ENCODE data around the gene ITGB5. TPM values are rescaled to one million over a fixed set of nuclear protein-coding genes. Genes with fewer than 3 reads are reported as not detected.

Gene ITGB5
- total and polyA plus RNA-seq, 2 donors = 9.6 to 16.9 TPM

DNA sequence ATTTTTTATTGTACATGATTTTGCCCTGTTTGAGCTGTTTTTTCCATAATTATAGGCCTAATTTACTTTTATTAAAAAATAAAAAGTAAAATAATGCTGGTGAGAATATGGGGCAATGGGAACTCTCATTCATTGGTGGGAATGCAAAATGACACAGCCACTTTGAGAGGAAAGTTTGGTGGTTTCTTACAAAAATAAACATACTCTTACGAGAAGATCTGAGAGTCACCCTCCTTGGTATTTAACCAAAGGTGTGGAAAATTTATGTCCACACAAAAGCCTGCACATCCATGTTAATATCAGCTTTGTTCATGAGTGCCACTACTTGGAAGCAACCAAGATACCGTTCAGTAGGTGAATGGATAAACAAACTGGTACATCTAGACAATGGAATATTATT lies 37.6 kb upstream of the ITGB5 start:
- Histone ChIP-seq H3K4me1 (ENCODE audit: control insufficient read depth in 2 of 2, insufficient read depth in 2 of 2, low read length in 2 of 2) (no peaks in the 10 kb centered on the region), H3K27ac (ENCODE audit: low read depth in 1 of 2, low read length in 1 of 2) (no peak overlapping the region), H3K36me3 (ENCODE audit: control insufficient read depth in 2 of 2, insufficient read depth in 2 of 2, low read length in 1 of 2) (no peaks in the 10 kb centered on the region), H3K4me3 (ENCODE audit: low read length in 2 of 2) (no peak overlapping the region), H3K9me3 (ENCODE audit: control insufficient read depth in 2 of 2, insufficient read depth in 1 of 2, low read length in 1 of 2) (no peaks in the 10 kb centered on the region), H3K27me3 (ENCODE audit: control insufficient read depth in 2 of 2, insufficient read depth in 1 of 2, low read length in 1 of 2) (peaks cover 0 to 2% of the 10 kb centered on the region in 2 donors)
- DNase-seq (ENCODE audit: low read depth in 6 of 9, low spot score in 9 of 9) = no peak
- 97% methylated on average over 2 of the region's 2 CpGs for WGBS

DNA sequence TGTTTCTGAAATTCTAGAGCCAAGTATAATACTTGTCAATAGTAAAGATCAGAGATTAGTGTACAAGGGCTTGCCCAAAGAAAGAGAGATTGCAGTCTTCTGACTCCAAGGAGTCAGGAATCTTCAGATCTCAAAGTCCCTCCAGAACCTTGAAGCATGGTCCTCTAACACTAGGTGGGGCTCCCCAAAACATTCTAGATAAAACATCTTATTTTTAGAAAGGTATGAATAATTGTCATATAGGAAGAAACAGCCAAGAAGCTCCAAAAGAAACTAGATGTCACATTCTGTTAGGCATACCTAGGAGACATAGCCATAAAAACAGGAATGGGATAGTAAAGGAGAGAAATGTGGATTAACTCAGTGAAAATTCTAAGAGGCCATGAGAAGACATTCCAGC lies 36.7 kb upstream of the ITGB5 start:
- no peaks in the 10 kb centered on the region for H3K9me3 ChIP-seq (ENCODE audit: control insufficient read depth in 2 of 2, insufficient read depth in 1 of 2, low read length in 1 of 2)
- no peaks in the 10 kb centered on the region for H3K36me3 ChIP-seq (ENCODE audit: control insufficient read depth in 2 of 2, insufficient read depth in 2 of 2, low read length in 1 of 2)
- H3K4me1 ChIP-seq (ENCODE audit: control insufficient read depth in 2 of 2, insufficient read depth in 2 of 2, low read length in 2 of 2) = no peaks in the 10 kb centered on the region
- DNase-seq (ENCODE audit: low read depth in 6 of 9, low spot score in 9 of 9) = no peak
- H3K27ac ChIP-seq (ENCODE audit: low read depth in 1 of 2, low read length in 1 of 2) = no peak overlapping the region
- no peaks in the 10 kb centered on the region for H3K27me3 ChIP-seq (ENCODE audit: control insufficient read depth in 2 of 2, insufficient read depth in 1 of 2, low read length in 1 of 2)
- H3K4me3 ChIP-seq (ENCODE audit: low read length in 2 of 2) = no peak overlapping the region

DNA sequence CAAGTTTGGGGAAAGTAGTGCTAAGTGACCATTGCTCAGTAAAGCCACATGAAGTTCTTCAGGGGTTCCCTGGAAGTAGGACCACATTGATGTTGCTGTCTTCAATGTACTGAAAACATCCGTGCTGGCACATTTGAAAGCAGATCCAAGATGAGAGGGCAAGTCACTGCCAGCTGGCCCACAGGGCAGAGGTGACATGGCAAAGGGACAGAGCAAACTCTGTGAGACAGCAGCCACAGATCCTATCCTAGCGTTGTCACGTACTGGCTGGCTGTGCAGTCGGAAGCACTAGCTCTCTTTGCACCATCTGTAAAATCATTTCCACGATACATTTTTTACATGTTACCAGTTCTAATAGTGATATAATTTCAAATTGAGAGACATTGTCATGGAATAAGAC lies 33.6 kb upstream of the ITGB5 start:
- H3K4me3 ChIP-seq (ENCODE audit: low read length in 2 of 2) = no peak overlapping the region
- 98% methylated on average over 5 of the region's 5 CpGs for WGBS
- DNase-seq (ENCODE audit: low read depth in 6 of 9, low spot score in 9 of 9) = no peak
- no peaks in the 10 kb centered on the region for H3K4me1 ChIP-seq (ENCODE audit: control insufficient read depth in 2 of 2, insufficient read depth in 2 of 2, low read length in 2 of 2)
- no peaks in the 10 kb centered on the region for H3K9me3 ChIP-seq (ENCODE audit: control insufficient read depth in 2 of 2, insufficient read depth in 1 of 2, low read length in 1 of 2)
- peaks cover 0 to 2% of the 10 kb centered on the region in 2 donors for H3K27me3 ChIP-seq (ENCODE audit: control insufficient read depth in 2 of 2, insufficient read depth in 1 of 2, low read length in 1 of 2)
- no peak overlapping the region for H3K27ac ChIP-seq (ENCODE audit: low read depth in 1 of 2, low read length in 1 of 2)
- no peaks in the 10 kb centered on the region for H3K36me3 ChIP-seq (ENCODE audit: control insufficient read depth in 2 of 2, insufficient read depth in 2 of 2, low read length in 1 of 2)

DNA sequence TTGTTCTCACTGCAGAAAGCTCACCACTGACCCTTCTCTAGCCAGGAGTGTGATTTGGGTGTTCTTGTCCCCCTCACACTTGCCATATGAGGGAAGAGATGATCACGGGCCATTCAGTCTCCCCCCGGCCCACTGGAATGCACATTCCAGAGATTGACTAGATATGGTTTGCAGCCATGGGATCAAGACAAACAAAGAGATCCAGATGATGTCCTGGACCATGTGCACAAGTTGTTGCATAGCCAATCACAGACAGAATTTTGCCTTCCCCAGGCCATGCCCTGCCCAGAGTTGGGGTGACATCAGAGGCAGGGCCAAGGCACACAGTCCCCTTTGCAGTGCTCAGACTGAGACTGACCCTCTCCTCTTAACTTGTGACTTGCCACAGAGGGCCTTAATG lies 32.6 kb upstream of the ITGB5 start:
- no peaks in the 10 kb centered on the region for H3K4me1 ChIP-seq (ENCODE audit: control insufficient read depth in 2 of 2, insufficient read depth in 2 of 2, low read length in 2 of 2)
- DNase-seq (ENCODE audit: low read depth in 6 of 9, low spot score in 9 of 9) = no peak
- peaks cover 0 to 2% of the 10 kb centered on the region in 2 donors for H3K27me3 ChIP-seq (ENCODE audit: control insufficient read depth in 2 of 2, insufficient read depth in 1 of 2, low read length in 1 of 2)
- 92% methylated on average over 2 of the region's 2 CpGs for WGBS
- no peak overlapping the region for H3K27ac ChIP-seq (ENCODE audit: low read depth in 1 of 2, low read length in 1 of 2)
- H3K36me3 ChIP-seq (ENCODE audit: control insufficient read depth in 2 of 2, insufficient read depth in 2 of 2, low read length in 1 of 2) = no peaks in the 10 kb centered on the region
- no peak overlapping the region for H3K4me3 ChIP-seq (ENCODE audit: low read length in 2 of 2)
- H3K9me3 ChIP-seq (ENCODE audit: control insufficient read depth in 2 of 2, insufficient read depth in 1 of 2, low read length in 1 of 2) = no peaks in the 10 kb centered on the region

DNA sequence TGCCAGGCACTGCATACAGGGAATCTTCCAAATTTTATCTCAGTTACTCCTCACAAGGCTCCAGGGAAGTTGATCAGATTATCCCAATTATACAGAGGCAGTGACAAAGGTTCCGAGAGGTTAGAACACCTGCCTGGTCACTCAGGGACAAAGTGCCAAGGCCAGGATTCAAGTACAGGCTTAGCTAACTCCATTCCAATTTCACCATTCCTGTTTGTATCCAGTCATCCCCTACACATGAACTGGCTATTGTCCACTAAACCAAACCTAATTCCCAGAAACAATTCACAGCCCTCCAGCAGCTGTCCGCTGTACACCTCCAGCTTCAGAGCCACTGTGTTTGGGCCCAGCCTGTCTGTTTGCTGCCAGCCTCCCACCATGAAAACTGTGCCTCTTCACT lies 31.4 kb upstream of the ITGB5 start:
- Histone ChIP-seq H3K27me3 (ENCODE audit: control insufficient read depth in 2 of 2, insufficient read depth in 1 of 2, low read length in 1 of 2) (peaks cover 0 to 2% of the 10 kb centered on the region in 2 donors), H3K27ac (ENCODE audit: low read depth in 1 of 2, low read length in 1 of 2) (no peak overlapping the region), H3K4me3 (ENCODE audit: low read length in 2 of 2) (no peak overlapping the region), H3K36me3 (ENCODE audit: control insufficient read depth in 2 of 2, insufficient read depth in 2 of 2, low read length in 1 of 2) (no peaks in the 10 kb centered on the region), H3K9me3 (ENCODE audit: control insufficient read depth in 2 of 2, insufficient read depth in 1 of 2, low read length in 1 of 2) (no peaks in the 10 kb centered on the region), H3K4me1 (ENCODE audit: control insufficient read depth in 2 of 2, insufficient read depth in 2 of 2, low read length in 2 of 2) (no peaks in the 10 kb centered on the region)
- 98% methylated on average over 2 of the region's 2 CpGs for WGBS
- no peak for DNase-seq (ENCODE audit: low read depth in 6 of 9, low spot score in 9 of 9)

DNA sequence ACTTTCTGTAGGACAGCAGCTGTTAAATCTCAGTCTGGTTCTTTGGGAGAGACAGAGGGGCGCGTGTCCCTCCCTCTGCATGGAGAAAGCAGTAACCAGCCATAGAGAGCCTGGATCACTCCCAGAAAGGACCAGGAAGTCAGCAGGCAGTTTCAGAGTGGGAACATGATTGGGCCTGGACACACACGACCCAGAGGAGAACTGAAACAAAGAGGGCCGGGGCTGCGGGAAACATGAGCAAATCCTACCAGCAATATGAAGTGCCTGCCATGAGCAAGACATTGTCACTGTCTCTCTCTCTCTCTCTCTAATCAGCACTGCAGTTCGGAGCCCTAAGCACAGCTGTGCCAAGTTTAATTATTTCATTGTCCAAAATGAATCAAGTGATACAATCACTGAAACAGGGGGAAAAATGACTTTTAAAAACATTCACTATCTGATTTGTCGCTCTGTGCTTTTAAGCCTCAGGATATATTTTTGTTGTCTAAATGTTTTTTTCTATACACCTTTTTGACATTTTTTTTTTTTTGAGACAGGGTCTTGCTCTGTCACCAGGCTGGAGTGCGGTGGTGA lies 29.8 kb upstream of the ITGB5 start:
- no peak overlapping the region for H3K4me3 ChIP-seq (ENCODE audit: low read length in 2 of 2)
- DNase-seq (ENCODE audit: low read depth in 6 of 9, low spot score in 9 of 9) = no peak
- no peaks in the 10 kb centered on the region for H3K4me1 ChIP-seq (ENCODE audit: control insufficient read depth in 2 of 2, insufficient read depth in 2 of 2, low read length in 2 of 2)
- no peak overlapping the region for H3K27ac ChIP-seq (ENCODE audit: low read depth in 1 of 2, low read length in 1 of 2)
- H3K36me3 ChIP-seq (ENCODE audit: control insufficient read depth in 2 of 2, insufficient read depth in 2 of 2, low read length in 1 of 2) = no peaks in the 10 kb centered on the region
- 90% methylated on average over 8 of the region's 8 CpGs for WGBS
- no peaks in the 10 kb centered on the region for H3K9me3 ChIP-seq (ENCODE audit: control insufficient read depth in 2 of 2, insufficient read depth in 1 of 2, low read length in 1 of 2)
- H3K27me3 ChIP-seq (ENCODE audit: control insufficient read depth in 2 of 2, insufficient read depth in 1 of 2, low read length in 1 of 2) = peaks cover 0 to 2% of the 10 kb centered on the region in 2 donors

DNA sequence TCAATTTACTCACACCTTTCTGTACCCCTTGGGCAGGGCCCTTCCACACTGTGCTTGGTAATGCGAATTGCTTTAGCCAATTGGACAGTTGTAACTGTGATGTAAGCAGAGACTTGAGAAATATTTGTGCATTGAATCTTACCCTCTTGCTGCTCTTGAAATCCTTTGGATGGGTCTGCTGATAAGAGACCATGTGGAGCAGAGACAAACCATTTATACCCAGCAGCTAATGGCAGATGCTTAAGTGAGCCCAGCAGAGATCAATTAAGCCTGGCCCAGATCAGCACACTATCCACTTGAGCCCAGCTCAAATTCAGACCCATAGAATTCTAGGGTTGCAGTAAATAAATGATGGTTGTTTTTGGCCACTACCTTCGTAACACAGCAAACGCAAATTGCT lies 28.1 kb upstream of the ITGB5 start:
- Histone ChIP-seq H3K27ac (ENCODE audit: low read depth in 1 of 2, low read length in 1 of 2) (no peak overlapping the region), H3K9me3 (ENCODE audit: control insufficient read depth in 2 of 2, insufficient read depth in 1 of 2, low read length in 1 of 2) (no peaks in the 10 kb centered on the region), H3K27me3 (ENCODE audit: control insufficient read depth in 2 of 2, insufficient read depth in 1 of 2, low read length in 1 of 2) (peaks cover 0 to 2% of the 10 kb centered on the region in 2 donors), H3K4me3 (ENCODE audit: low read length in 2 of 2) (no peak overlapping the region), H3K4me1 (ENCODE audit: control insufficient read depth in 2 of 2, insufficient read depth in 2 of 2, low read length in 2 of 2) (no peaks in the 10 kb centered on the region), H3K36me3 (ENCODE audit: control insufficient read depth in 2 of 2, insufficient read depth in 2 of 2, low read length in 1 of 2) (no peaks in the 10 kb centered on the region)
- WGBS = 96% methylated on average over 3 of the region's 3 CpGs
- DNase-seq (ENCODE audit: low read depth in 6 of 9, low spot score in 9 of 9) = no peak

DNA sequence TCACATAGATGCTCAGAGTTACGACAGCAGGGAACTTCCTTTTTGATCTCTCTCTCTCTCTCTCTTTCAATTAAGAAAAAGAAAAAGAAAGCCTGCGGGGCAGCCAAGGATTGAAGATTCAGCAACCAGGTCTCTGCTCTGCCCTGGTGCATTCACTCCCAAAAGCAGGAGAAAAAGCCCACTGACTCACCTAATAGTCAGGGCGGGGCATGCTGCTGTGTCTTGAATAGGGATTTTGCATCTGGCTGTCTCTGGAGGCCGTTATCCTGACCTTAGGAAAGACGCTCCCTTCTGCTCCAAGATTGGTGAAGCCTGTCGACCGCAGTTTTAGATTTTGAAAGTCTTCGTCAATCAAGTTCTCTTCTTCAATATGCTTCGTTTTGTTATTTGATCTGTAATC lies 20.8 kb upstream of the ITGB5 start:
- DNase-seq (ENCODE audit: low read depth in 6 of 9, low spot score in 9 of 9) = no peak
- WGBS = 88% methylated on average over 9 of the region's 9 CpGs
- H3K4me3 ChIP-seq (ENCODE audit: low read length in 2 of 2) = no peak overlapping the region
- H3K4me1 ChIP-seq (ENCODE audit: control insufficient read depth in 2 of 2, insufficient read depth in 2 of 2, low read length in 2 of 2) = no peaks in the 10 kb centered on the region
- H3K36me3 ChIP-seq (ENCODE audit: control insufficient read depth in 2 of 2, insufficient read depth in 2 of 2, low read length in 1 of 2) = no peaks in the 10 kb centered on the region
- H3K27me3 ChIP-seq (ENCODE audit: control insufficient read depth in 2 of 2, insufficient read depth in 1 of 2, low read length in 1 of 2) = peaks cover 0 to 2% of the 10 kb centered on the region in 2 donors
- no peak overlapping the region for H3K27ac ChIP-seq (ENCODE audit: low read depth in 1 of 2, low read length in 1 of 2)
- no peaks in the 10 kb centered on the region for H3K9me3 ChIP-seq (ENCODE audit: control insufficient read depth in 2 of 2, insufficient read depth in 1 of 2, low read length in 1 of 2)

DNA sequence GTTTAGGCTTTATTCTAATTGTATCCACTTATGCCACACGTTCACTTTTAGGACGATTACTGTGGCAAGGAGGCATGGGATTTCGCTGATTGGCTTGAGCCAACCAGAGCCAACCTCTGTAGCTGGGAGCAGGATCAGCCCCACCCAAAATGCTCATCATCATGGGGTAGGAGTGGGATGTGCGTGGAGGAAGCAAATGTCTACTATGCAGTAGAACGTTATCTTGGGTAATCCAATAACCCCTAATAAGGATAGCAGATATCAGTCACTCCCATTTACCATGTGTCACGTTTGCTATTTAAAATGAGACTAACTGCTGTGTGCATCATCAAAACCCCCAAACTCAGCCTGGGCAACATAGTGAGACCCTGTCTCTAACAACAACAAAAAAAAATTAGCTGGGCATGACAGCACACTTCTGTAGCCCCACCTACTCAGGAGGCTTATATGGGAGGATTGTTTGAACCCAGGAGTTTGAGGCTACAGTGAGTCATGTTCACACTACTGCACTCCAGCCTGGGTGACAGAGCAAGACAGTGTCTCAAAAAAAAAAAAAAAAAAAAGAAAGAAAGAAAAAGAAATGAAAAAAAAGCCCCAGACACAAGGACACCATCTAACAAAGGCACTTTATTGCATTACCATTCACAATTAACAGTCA lies 17.8 kb upstream of the ITGB5 start:
- no peak for DNase-seq (ENCODE audit: low read depth in 6 of 9, low spot score in 9 of 9)
- H3K9me3 ChIP-seq (ENCODE audit: control insufficient read depth in 2 of 2, insufficient read depth in 1 of 2, low read length in 1 of 2) = no peaks in the 10 kb centered on the region
- 90% methylated on average over 6 of the region's 6 CpGs for WGBS
- H3K36me3 ChIP-seq (ENCODE audit: control insufficient read depth in 2 of 2, insufficient read depth in 2 of 2, low read length in 1 of 2) = no peaks in the 10 kb centered on the region
- H3K27ac ChIP-seq (ENCODE audit: low read depth in 1 of 2, low read length in 1 of 2) = no peak overlapping the region
- H3K4me3 ChIP-seq (ENCODE audit: low read length in 2 of 2) = no peak overlapping the region
- peaks cover 0 to 2% of the 10 kb centered on the region in 2 donors for H3K27me3 ChIP-seq (ENCODE audit: control insufficient read depth in 2 of 2, insufficient read depth in 1 of 2, low read length in 1 of 2)
- no peaks in the 10 kb centered on the region for H3K4me1 ChIP-seq (ENCODE audit: control insufficient read depth in 2 of 2, insufficient read depth in 2 of 2, low read length in 2 of 2)

All from thymus (tissue), 11 donors.